Amniotic epithelial cell (primary cell): Measurements from ENCODE around the gene NPRL2.
A peak's percentile ranks its signal among the peaks of the same experiment; 100 is the strongest.

Experiments
- DNase-seq: peaks from one replicate; pipeline ENCODE4 v3.0.0-alpha.2; 2010; ENCODE audit warnings: low read depth

NPRL2 gene

GRCh38 chr3:50304601-50305000 lies 46.0 kb downstream of the NPRL2 start:
- DNase-seq = no peak

- peak; percentile 23 for DNase-seq
Observed at GRCh38 chr3:50303013-50303815, 47.4 kb downstream of the NPRL2 start, which contains the start of gene HYAL1. TSS of gene HYAL1 (minus strand) at chr3:50303574. CDS start at chr3:50302956, 618 bp downstream.

GRCh38 chr3:50302095-50303012 lies 48.2 kb downstream of the NPRL2 start:
- no peak for DNase-seq

GRCh38 chr3:50300681-50301254 lies 49.8 kb downstream of the NPRL2 start:
- no peak for DNase-seq

- peak; percentile 64 for DNase-seq
Observed at GRCh38 chr3:50299929-50300680, 50.5 kb downstream of the NPRL2 start.

GRCh38 chr3:50299638-50299928 lies 51.0 kb downstream of the NPRL2 start:
- no peak for DNase-seq

- DNase-seq = peak; percentile 99
Observed at GRCh38 chr3:50298836-50299637, 51.5 kb downstream of the NPRL2 start, which contains the start of the genes HYAL3 and NAA80. TSS of gene HYAL3 (minus strand) at chr3:50299405. CDS start at chr3:50295602, 3,803 bp downstream. TSS of gene NAA80 (minus strand) at chr3:50299405. CDS start at chr3:50297463, 1,942 bp downstream.

GRCh38 chr3:50297896-50298725 lies 52.5 kb downstream of the NPRL2 start:
- no peak for DNase-seq

GRCh38 chr3:50297384-50297775 lies 53.2 kb downstream of the NPRL2 start:
- DNase-seq = no peak
